Lower lobe of right lung (tissue), 2 donors: ENCODE results near the gene ARMC2. TPM values are rescaled to one million over a fixed set of nuclear protein-coding genes. Genes with fewer than 3 reads are reported as not detected.

ENCODE experiments used
- ATAC-seq, 2 donors: fragments of 200-7000 bp; cut with Tn5 transposase; one replicate each; pipeline ENCODE4 v1.9.1; 2020 to 2022; ENCODE audit warnings: mild to moderate bottlenecking in 2 of 2, moderate library complexity in 2 of 2
- DNase-seq: peaks from one replicate; pipeline ENCODE4 v3.0.0-alpha.2; 2020
- H3K27ac ChIP-seq: fragments of 200-600 bp; one replicate; pipeline ENCODE4 v1.8.0; 2022
- H3K27me3 ChIP-seq: fragments of 200-600 bp; one replicate; pipeline ENCODE4 v1.8.0; 2022; ENCODE audit warnings: low read depth
- H3K36me3 ChIP-seq: fragments of 200-600 bp; one replicate; pipeline ENCODE4 v1.8.0; 2022; ENCODE audit warnings: mild to moderate bottlenecking
- H3K4me1 ChIP-seq: fragments of 200-600 bp; one replicate; pipeline ENCODE4 v1.8.0; 2022
- H3K4me3 ChIP-seq: fragments of 200-600 bp; one replicate; pipeline ENCODE4 v1.8.0; 2022; ENCODE audit warnings: mild to moderate bottlenecking
- H3K9me3 ChIP-seq: fragments of 200-600 bp; one replicate; pipeline ENCODE4 v1.8.0; 2022
- CTCF ChIP-seq: fragments of 200-600 bp; IDR thresholded peaks from one replicate; pipeline ENCODE4 v1.8.0; 2022; ENCODE audit warnings: antibody characterized with exemption, mild to moderate bottlenecking
- intact Hi-C: fragments of 100-400 bp; cut with DNase I; formaldehyde crosslinking; loops from one replicate; pipeline ENCODE4 v1.11.0; 2022
- total RNA-seq: library from RNA; stranded (reverse); fragmentation: NEBNext Ultra II Directional; extraction: Animal tissue kit (Norgen Biotek cat#: 25700); gene quantifications from one replicate; pipeline ENCODE4 v1.2.1, GENCODE V29; 2021
- donor health status: DM: no; HTN: yes; CAD: no; lungs with severe emphysema.

Gene ARMC2
- total RNA-seq, 1 donor from 2014 or later = 10.8 TPM

- intact Hi-C loops = no loop called here
- peak overlapping the region; percentile 98 for H3K27ac ChIP-seq
- DNase-seq (no peak), ATAC-seq (no peak)
- no peak for TF ChIP-seq CTCF
- no peaks in the 10 kb centered on the region for H3K27me3 ChIP-seq
- H3K4me3 ChIP-seq = peak overlapping the region; percentile 87
- H3K9me3 ChIP-seq = no peaks in the 10 kb centered on the region
- H3K36me3 ChIP-seq = no peaks in the 10 kb centered on the region
- peaks cover 34% of the 10 kb centered on the region for H3K4me1 ChIP-seq
Measured at GRCh38 chr6:109009962-109010704, 161.9 kb downstream of the ARMC2 start.

- Histone ChIP-seq H3K9me3 (no peaks in the 10 kb centered on the region), H3K27me3 (no peaks in the 10 kb centered on the region), H3K36me3 (no peaks in the 10 kb centered on the region), H3K27ac (peak overlapping the region; percentile 98), H3K4me3 (peak overlapping the region; percentile 87), H3K4me1 (peaks cover 30% of the 10 kb centered on the region)
- ATAC-seq (no peak), DNase-seq (no peak)
- TF ChIP-seq CTCF = no peak
- intact Hi-C loops = no loop called here
Measured at GRCh38 chr6:109010705-109011102, 162.5 kb downstream of the ARMC2 start.

- Histone ChIP-seq H3K27me3 (no peaks in the 10 kb centered on the region), H3K4me3 (no peak overlapping the region), H3K27ac (peak overlapping the region; percentile 22), H3K4me1 (peaks cover 11% of the 10 kb centered on the region), H3K36me3 (no peaks in the 10 kb centered on the region), H3K9me3 (no peaks in the 10 kb centered on the region)
- no peak for DNase-seq
- TF ChIP-seq CTCF = no peak
- ATAC-seq = no peak
- intact Hi-C loops = no loop called here
Measured at GRCh38 chr6:109013656-109014305, 165.6 kb downstream of the ARMC2 start.

DNA sequence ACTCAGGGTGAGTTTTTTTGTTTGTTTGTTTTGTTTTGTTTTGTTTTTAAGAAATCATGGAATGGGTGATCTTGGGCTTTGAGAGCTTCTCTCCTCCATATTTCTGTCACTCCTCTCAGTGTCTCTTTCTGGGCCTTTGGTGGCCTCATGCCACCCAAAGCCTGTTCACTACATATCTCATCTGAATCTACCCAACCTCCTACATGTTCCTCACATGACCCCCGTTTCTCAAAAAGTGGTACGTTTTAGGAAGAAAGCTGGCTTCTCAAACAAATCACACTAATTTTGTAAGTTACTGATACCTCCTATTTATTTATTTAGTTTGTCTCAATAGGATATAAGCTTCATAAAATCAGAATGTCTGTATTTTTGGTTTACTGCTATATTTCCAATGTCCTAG lies 166.4 kb downstream of the ARMC2 start:
- intact Hi-C loops = no loop called here
- Histone ChIP-seq H3K4me3 (no peak overlapping the region), H3K27me3 (no peaks in the 10 kb centered on the region), H3K27ac (peak overlapping the region; percentile 22), H3K4me1 (peaks cover 12% of the 10 kb centered on the region), H3K36me3 (no peaks in the 10 kb centered on the region), H3K9me3 (no peaks in the 10 kb centered on the region)
- no peak for TF ChIP-seq CTCF
- no peak for ATAC-seq
- no peak for DNase-seq

DNA sequence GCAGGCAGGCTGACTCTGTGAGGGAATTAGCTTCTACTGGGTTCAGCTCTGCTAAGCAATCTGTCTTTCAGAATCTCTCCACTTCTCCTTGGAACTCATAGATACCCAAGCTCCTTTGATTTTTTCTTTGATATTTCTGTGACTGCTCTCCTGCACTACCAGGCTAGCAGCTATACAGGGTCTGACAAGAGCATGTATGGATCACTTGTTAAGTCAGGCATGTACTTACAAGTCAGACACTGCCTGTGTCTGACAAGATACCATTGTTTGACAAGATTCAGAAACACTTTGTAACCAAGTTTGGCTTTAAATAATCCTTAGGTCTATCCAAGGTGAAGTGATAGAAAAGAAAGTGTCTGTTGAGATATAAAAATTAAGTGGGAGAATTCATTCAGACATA lies 167.0 kb downstream of the ARMC2 start:
- Histone ChIP-seq H3K9me3 (no peaks in the 10 kb centered on the region), H3K27ac (no peak overlapping the region), H3K36me3 (no peaks in the 10 kb centered on the region), H3K4me3 (no peak overlapping the region), H3K27me3 (no peaks in the 10 kb centered on the region), H3K4me1 (peaks cover 16% of the 10 kb centered on the region)
- intact Hi-C loops = no loop called here
- TF ChIP-seq CTCF = no peak
- ATAC-seq (no peak), DNase-seq (no peak)
